GM18511 (cell line): ENCODE measurements around the gene USP1.

Experiments used
- ATAC-seq: cut with Tn5 transposase; IDR thresholded peaks from one replicate; pipeline ENCODE4 v1.9.1; 2021; ENCODE audit warnings: mild to moderate bottlenecking, moderate library complexity; ENCODE audit not compliant: unreplicated experiment

The USP1 gene

GRCh38 chr1:62484824-62485468 lies 48.1 kb downstream of the USP1 start:
- no peak for ATAC-seq

DNA sequence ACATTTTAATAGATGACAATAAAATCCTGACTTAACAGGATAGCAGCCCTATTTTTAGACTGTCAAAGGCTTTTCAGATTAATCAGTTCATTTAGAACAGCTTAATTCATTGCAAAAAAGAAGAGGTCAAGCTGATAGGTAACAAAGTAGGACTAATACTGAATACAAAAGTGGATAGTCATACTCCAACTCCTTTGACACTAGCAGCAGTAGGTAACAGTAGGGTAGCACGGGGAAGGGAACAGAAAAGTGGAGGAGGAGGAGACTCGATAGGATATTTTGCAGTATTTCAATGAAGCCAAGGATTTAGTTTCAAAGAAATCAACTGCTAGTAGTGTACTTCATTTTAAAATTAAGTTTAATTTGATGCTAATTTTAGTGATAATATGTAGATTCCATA lies 51.1 kb downstream of the USP1 start:
- no peak for ATAC-seq

DNA sequence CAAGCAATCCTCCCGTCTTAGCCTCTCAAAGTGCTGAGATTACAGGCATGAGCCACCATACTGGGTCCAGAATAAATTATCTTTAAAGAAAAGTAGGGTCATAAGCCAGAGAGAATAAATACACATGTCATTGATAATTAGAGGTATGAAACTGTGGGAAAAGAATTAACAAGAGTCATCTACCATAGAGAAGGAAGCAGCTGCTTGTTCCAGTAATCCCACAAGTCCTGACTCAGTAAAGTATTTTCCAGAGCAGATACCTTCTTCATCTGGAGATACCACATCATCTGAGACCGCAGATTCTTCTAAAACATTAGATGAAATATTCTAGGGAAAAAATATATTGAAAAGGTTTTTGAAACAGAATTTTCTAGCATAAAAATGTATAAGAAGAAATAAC lies 55.7 kb downstream of the USP1 start:
- no peak for ATAC-seq

DNA sequence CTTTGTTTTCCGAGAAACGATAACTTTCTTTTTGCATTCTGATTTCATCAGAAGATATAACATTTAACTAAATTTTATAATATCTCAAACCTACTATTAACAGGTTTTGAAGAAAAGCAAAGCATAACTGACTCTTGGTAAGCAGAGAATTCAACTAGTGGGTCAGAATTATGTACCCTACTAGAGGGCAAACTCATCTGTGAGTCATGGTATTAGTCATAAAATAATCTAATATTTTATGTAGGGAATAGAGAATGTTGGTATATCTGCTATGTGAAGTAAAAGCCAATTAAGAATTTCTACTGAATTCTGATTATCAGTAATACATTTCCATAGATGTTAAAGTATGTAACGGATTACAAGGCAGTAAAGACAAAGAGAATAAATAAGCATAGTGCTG lies 56.8 kb downstream of the USP1 start:
- ATAC-seq, result no peak

DNA sequence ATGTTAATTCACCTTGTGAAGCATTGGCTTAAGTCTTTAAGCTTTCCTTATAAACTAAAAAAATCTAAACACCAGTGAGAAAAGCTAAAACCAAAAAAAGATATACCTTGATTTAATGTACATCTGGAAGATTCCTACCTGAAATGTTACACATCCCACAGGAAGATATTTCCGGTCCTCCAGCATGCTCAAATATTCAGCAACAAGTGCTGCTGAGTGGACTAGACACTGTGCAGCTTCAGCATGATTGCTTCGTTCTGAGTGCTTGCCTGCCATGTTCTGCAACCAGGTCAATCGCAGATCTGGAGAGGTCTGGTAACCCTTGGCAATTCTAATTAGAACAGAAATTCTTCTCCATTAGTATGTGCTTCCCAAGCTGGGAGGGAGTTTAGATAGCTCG lies 57.3 kb downstream of the USP1 start:
- ATAC-seq, result no peak

DNA sequence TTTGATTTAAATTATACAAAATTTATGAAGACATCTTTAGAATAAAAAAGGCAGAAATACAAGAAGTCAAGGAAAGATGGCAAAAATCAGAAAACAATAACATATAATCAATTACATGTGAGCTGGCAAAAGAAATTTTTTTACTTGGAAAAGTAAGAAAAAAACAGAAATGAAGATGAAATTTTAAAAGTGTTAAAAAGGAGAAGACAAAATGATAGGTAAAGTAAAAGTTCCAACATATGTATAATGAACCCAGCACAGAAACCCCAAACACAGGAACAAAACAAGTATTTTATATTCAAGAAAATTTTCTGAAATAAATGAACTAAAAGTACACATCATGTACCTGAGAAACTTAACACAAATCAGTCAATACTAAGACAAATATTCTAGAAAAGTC lies 63.4 kb downstream of the USP1 start:
- ATAC-seq, result no peak
